SK-N-SH (cell line): Measurements from ENCODE around the gene ATP6V0A1. TPM values are rescaled to one million over a fixed set of nuclear protein-coding genes. Genes with fewer than 3 reads are reported as not detected.

Source experiments
- CTCF ChIA-PET: fragments of 300-600, 350-600 bp; formaldehyde crosslinking; extraction: SDS; loops from one replicate; lab custom pipeline; 2021; lab: Yijun Ruan, JAX
- POLR2A ChIA-PET: fragments of 350-600 bp; sonication (Branson Sonifier 250); formaldehyde crosslinking; extraction: SDS; loops from one replicate; lab custom pipeline; 2020; ENCODE audit warnings: antibody characterized with exemption, inconsistent platforms; lab: Yijun Ruan, JAX
- DNase-seq: peaks from one replicate; pipeline ENCODE4 v3.0.0; 2012
- H2AFZ ChIP-seq: fragments of 200-600 bp; sonication (generic); 2 replicates; pipeline ENCODE4 v1.8.1; 2016; ENCODE audit warnings: antibody characterized with exemption, mild to moderate bottlenecking, low read depth
- H3F3A ChIP-seq: fragments of 200-600 bp; sonication (generic); replicated peaks from 2 replicates; pipeline ENCODE3; 2016; ENCODE audit warnings: antibody characterized with exemption, mild to moderate bottlenecking; ENCODE audit not compliant: insufficient read depth
- H3K27ac ChIP-seq, 2 experiments: fragments of 200-500 bp in 1 of 2; fragments of 200-600 bp in 1 of 2; sonication (Bioruptor generic) in 1 of 2; sonication (generic), shearing (Covaris generic) in 1 of 2; 2 replicates each; pipeline versions ENCODE4 v1.5.1 to v1.6.1; 2014 to 2016; ENCODE audit warnings: low read depth in 2 of 2, inconsistent platforms in 1 of 2, low read length in 1 of 2, mild to moderate bottlenecking in 1 of 2, mixed read lengths in 1 of 2
- H3K27me3 ChIP-seq: fragments of 200-600 bp; sonication (generic), shearing (Covaris generic); 2 replicates; pipeline ENCODE4 v1.6.1; 2016; ENCODE audit warnings: mixed run types; ENCODE audit not compliant: insufficient read depth
- H3K36me3 ChIP-seq, 2 experiments: fragments of 200-500 bp in 1 of 2; fragments of 200-600 bp in 1 of 2; sonication (Bioruptor generic) in 1 of 2; sonication (generic) in 1 of 2; replicated peaks in 1 of 2; 2 replicates each; pipeline versions ENCODE3 to v1.5.1; 2014 to 2016; ENCODE audit warnings: low read length in 1 of 2, mild to moderate bottlenecking in 1 of 2; ENCODE audit not compliant: insufficient read depth in 2 of 2, control insufficient read depth in 1 of 2
- H3K4me1 ChIP-seq, 2 experiments: fragments of 200-500 bp in 1 of 2; fragments of 200-600 bp in 1 of 2; sonication (Bioruptor generic) in 1 of 2; sonication (generic), shearing (Covaris generic) in 1 of 2; 2 replicates each; pipeline versions ENCODE4 v1.5.1 to v1.6.1; 2014 to 2016; ENCODE audit warnings: low read depth in 1 of 2, low read length in 1 of 2, mixed run types in 1 of 2; ENCODE audit not compliant: insufficient read depth in 2 of 2, control insufficient read depth in 1 of 2
- H3K4me2 ChIP-seq: fragments of 200-600 bp; sonication (generic), shearing (Covaris generic); 2 replicates; pipeline ENCODE4 v1.6.1; 2017; ENCODE audit warnings: mixed run types
- H3K4me3 ChIP-seq, 2 experiments: fragments of 200-500 bp in 1 of 2; fragments of 200-600 bp in 1 of 2; sonication (Bioruptor generic) in 1 of 2; sonication (generic), shearing (Covaris generic) in 1 of 2; 2 replicates each; pipeline versions ENCODE4 v1.5.1 to v1.8.1; 2014 to 2016; ENCODE audit warnings: low read depth in 2 of 2, inconsistent platforms in 1 of 2, low read length in 1 of 2, mild to moderate bottlenecking in 1 of 2, mixed read lengths in 1 of 2, moderate library complexity in 1 of 2
- H3K79me2 ChIP-seq: fragments of 200-600 bp; sonication (generic); 2 replicates; pipeline ENCODE4 v1.8.1; 2017; ENCODE audit warnings: mild to moderate bottlenecking; ENCODE audit not compliant: insufficient read depth
- H3K9ac ChIP-seq: fragments of 200-600 bp; sonication (generic); 2 replicates; pipeline ENCODE4 v1.6.1; 2017; ENCODE audit warnings: mixed run types
- H3K9me2 ChIP-seq: fragments of 200-600 bp; sonication (generic); 2 replicates; pipeline ENCODE4 v1.6.1; 2017; ENCODE audit warnings: mixed run types
- H3K9me3 ChIP-seq: fragments of 200-600 bp; sonication (generic); 2 replicates; pipeline ENCODE4 v1.6.1; 2017; ENCODE audit warnings: mixed run types, mild to moderate bottlenecking, moderate library complexity
- H4K20me1 ChIP-seq: fragments of 200-600 bp; sonication (generic); 2 replicates; pipeline ENCODE4 v1.6.1; 2017; ENCODE audit warnings: mild to moderate bottlenecking, mixed run types; ENCODE audit not compliant: insufficient read depth
- CHD2 ChIP-seq: fragments of 150-350 bp; IDR thresholded peaks from 2 replicates; pipeline ENCODE4 v1.6.1; 2018; ENCODE audit warnings: low read length; ENCODE audit not compliant: partially characterized antibody
- ELF1 ChIP-seq: IDR thresholded peaks from 2 replicates; pipeline ENCODE4 v1.4.0; 2012
- EZH2phosphoT487 ChIP-seq: fragments of 200-600 bp; sonication (generic); IDR thresholded peaks from 2 replicates; pipeline ENCODE4 v1.6.1; 2017; ENCODE audit warnings: low read depth, mixed run types, mild to moderate bottlenecking, antibody characterized with exemption, moderate library complexity, borderline replicate concordance
- FOXJ3 ChIP-seq: sonication (generic); formaldehyde crosslinking; IDR thresholded peaks from 2 replicates; pipeline ENCODE4 v1.5.1; 2020; ENCODE audit warnings: mild to moderate bottlenecking, missing genetic modification reagents
- GABPA ChIP-seq: IDR thresholded peaks from 2 replicates; pipeline ENCODE4 v1.4.0; 2012; ENCODE audit warnings: low read depth, mild to moderate bottlenecking
- GATA2 ChIP-seq: sonication (generic); formaldehyde crosslinking; IDR thresholded peaks from 2 replicates; pipeline ENCODE4 v1.5.0; 2020; ENCODE audit warnings: mild to moderate bottlenecking, missing genetic modification reagents
- MXI1 ChIP-seq: IDR thresholded peaks from 2 replicates; pipeline ENCODE4 v1.6.1; 2012; ENCODE audit warnings: mild to moderate bottlenecking, low read depth, low read length, improper control_type of control experiment
- NRF1 ChIP-seq: IDR thresholded peaks from 2 replicates; pipeline ENCODE4 v1.6.1; 2012; ENCODE audit warnings: low read depth, mild to moderate bottlenecking, low read length
- POLR2AphosphoS5 ChIP-seq: IDR thresholded peaks from 2 replicates; pipeline ENCODE4 v1.6.1; 2012; ENCODE audit warnings: low read depth, low read length
- SIN3A ChIP-seq: IDR thresholded peaks from 2 replicates; pipeline ENCODE4 v1.6.1; 2012; ENCODE audit warnings: low read depth, mild to moderate bottlenecking, low read length, moderate library complexity, borderline replicate concordance
- TAF1 ChIP-seq: IDR thresholded peaks from 2 replicates; pipeline ENCODE4 v1.6.1; 2012; ENCODE audit warnings: low read depth, mild to moderate bottlenecking, low read length, moderate library complexity, borderline replicate concordance
- YY1 ChIP-seq: IDR thresholded peaks from 2 replicates; pipeline ENCODE4 v1.4.0; 2012; ENCODE audit warnings: low read depth, mild to moderate bottlenecking
- WGBS: methylation state at CpG from one replicate; pipeline ENCODE4 v1.1.6; 2017; ENCODE audit warnings: low lambda C conversion rate; 5-methylcytosine and 5-hydroxymethylcytosine counted together
- polyA plus RNA-seq, 3 experiments: library from polyadenylated mRNA; depleted of rRNA; stranded (reverse); fragments of >200 nt; gene quantifications; 2 replicates each; pipeline ENCODE4 v1.2.3, GENCODE V29; 2012
- TF ChIP-seq, protein P1 (sequence below): IDR thresholded peaks from 2 replicates; pipeline ENCODE4 v1.4.0; 2012; ENCODE audit warnings: low read depth, borderline replicate concordance
- TF ChIP-seq, protein P2 (sequence below): fragments of 150-350 bp; IDR thresholded peaks from 2 replicates; pipeline ENCODE4 v1.6.1; 2016; ENCODE audit warnings: mild to moderate bottlenecking, low read depth, low read length
- TF ChIP-seq, protein P3 (sequence below): fragments of 150-350 bp; IDR thresholded peaks from 2 replicates; pipeline ENCODE4 v1.6.1; 2017; ENCODE audit warnings: antibody characterized with exemption, low read length, low read depth, borderline replicate concordance
- TF ChIP-seq, protein P4 (sequence below): IDR thresholded peaks from 2 replicates; pipeline ENCODE4 v1.4.0; 2012; ENCODE audit warnings: low read depth
- TF ChIP-seq, protein P5 (sequence below): IDR thresholded peaks from 2 replicates; pipeline ENCODE4; 2012

The ATP6V0A1 gene
- polyA plus RNA-seq, 1 of the 3 experiments (the other 2 are of a cell fraction) = 31.7 TPM

DNA sequence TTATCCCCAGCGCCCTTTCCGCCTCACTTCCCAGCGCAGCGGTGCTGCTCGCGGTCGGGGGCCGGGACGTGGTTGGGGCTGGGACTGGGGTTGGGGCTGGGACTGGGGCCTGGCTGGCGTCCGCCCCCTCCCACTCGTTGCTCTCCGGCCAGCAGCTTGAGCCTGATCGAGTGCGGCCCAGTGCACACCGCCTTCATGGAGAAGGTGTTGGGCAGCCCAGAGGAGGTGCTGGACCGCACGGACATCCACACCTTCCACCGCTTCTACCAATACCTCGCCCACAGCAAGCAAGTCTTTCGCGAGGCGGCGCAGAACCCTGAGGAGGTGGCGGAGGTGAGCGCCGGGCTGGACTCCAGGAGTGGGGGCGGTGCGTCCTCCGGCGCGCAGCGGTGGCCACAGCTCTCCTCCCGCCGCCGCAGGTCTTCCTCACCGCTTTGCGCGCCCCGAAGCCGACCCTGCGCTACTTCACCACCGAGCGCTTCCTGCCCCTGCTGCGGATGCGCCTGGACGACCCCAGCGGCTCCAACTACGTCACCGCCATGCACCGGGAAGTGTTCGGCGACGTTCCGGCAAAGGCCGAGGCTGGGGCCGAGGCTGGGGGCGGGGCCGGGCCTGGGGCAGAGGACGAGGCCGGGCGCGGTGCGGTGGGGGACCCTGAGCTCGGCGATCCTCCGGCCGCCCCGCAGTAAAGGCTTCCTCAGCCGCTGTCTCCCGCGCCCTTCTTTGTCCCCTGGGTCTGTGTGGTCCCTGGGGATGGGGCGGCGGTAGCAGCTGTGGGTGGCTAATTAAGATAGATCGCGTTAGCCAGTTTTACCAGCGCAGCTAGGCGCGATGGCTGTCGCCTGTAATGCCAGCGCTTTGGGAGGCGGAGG is 95.8 kb downstream of the ATP6V0A1 start:
- POLR2A ChIA-PET = interaction anchor here (0.6 to 2.3 kb wide), 8 partner anchors 10 to 444 kb away, joined by 3 to 17 read pairs (median 4); partner anchors contain the start of genes NAGLU and PSMC3IP
- peaks cover 2 to 20% of the 10 kb centered on the region in 2 experiments; a peak in 1 of 4 replicates for H3K4me1 ChIP-seq
- H3K27me3 ChIP-seq = no peaks in the 10 kb centered on the region
- no peaks in the 10 kb centered on the region for H3K9me2 ChIP-seq
- 1% methylated on average over 35 of the region's 82 CpGs for WGBS
- no peaks in the 10 kb centered on the region for H4K20me1 ChIP-seq
- H3K4me3 ChIP-seq = peak overlapping the region; percentile 79 to 89
- H3K9ac ChIP-seq = peak overlapping the region; percentile 87
- peak overlapping the region; percentile 69 to 74 for H3K27ac ChIP-seq
- TF ChIP-seq, protein P1, sequence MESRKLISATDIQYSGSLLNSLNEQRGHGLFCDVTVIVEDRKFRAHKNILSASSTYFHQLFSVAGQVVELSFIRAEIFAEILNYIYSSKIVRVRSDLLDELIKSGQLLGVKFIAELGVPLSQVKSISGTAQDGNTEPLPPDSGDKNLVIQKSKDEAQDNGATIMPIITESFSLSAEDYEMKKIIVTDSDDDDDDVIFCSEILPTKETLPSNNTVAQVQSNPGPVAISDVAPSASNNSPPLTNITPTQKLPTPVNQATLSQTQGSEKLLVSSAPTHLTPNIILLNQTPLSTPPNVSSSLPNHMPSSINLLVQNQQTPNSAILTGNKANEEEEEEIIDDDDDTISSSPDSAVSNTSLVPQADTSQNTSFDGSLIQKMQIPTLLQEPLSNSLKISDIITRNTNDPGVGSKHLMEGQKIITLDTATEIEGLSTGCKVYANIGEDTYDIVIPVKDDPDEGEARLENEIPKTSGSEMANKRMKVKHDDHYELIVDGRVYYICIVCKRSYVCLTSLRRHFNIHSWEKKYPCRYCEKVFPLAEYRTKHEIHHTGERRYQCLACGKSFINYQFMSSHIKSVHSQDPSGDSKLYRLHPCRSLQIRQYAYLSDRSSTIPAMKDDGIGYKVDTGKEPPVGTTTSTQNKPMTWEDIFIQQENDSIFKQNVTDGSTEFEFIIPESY = no peak
- TF ChIP-seq TAF1 = peak; percentile 33
- TF ChIP-seq, protein P2, sequence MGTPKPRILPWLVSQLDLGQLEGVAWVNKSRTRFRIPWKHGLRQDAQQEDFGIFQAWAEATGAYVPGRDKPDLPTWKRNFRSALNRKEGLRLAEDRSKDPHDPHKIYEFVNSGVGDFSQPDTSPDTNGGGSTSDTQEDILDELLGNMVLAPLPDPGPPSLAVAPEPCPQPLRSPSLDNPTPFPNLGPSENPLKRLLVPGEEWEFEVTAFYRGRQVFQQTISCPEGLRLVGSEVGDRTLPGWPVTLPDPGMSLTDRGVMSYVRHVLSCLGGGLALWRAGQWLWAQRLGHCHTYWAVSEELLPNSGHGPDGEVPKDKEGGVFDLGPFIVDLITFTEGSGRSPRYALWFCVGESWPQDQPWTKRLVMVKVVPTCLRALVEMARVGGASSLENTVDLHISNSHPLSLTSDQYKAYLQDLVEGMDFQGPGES = no peak
- peak; percentile 62 for TF ChIP-seq YY1
- peak; percentile 84 for TF ChIP-seq ELF1
- TF ChIP-seq POLR2AphosphoS5 = peak; percentile 82
- TF ChIP-seq, protein P3, sequence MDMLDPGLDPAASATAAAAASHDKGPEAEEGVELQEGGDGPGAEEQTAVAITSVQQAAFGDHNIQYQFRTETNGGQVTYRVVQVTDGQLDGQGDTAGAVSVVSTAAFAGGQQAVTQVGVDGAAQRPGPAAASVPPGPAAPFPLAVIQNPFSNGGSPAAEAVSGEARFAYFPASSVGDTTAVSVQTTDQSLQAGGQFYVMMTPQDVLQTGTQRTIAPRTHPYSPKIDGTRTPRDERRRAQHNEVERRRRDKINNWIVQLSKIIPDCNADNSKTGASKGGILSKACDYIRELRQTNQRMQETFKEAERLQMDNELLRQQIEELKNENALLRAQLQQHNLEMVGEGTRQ = no peak
- TF ChIP-seq MXI1 = peak; percentile 88
- peak; percentile 55 for TF ChIP-seq NRF1
- TF ChIP-seq SIN3A = 0 out of 2 replicates have a peak, but pooled peaks have one; percentile 59
- no peak for TF ChIP-seq FOXJ3 (CRISPR knock-in tag)
- TF ChIP-seq, protein P4, sequence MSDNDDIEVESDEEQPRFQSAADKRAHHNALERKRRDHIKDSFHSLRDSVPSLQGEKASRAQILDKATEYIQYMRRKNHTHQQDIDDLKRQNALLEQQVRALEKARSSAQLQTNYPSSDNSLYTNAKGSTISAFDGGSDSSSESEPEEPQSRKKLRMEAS = peak; percentile 90
- TF ChIP-seq CHD2 = peak; percentile 88
- TF ChIP-seq GABPA = peak; percentile 89
- TF ChIP-seq, protein P5, sequence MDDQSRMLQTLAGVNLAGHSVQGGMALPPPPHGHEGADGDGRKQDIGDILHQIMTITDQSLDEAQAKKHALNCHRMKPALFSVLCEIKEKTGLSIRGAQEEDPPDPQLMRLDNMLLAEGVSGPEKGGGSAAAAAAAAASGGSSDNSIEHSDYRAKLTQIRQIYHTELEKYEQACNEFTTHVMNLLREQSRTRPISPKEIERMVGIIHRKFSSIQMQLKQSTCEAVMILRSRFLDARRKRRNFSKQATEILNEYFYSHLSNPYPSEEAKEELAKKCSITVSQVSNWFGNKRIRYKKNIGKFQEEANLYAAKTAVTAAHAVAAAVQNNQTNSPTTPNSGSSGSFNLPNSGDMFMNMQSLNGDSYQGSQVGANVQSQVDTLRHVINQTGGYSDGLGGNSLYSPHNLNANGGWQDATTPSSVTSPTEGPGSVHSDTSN = no peak; the same call in 1 of the 2 replicates
- TF ChIP-seq EZH2phosphoT487 = no peak
- TF ChIP-seq GATA2 (CRISPR knock-in tag) = no peak
- TF ChIP-seq, all 33 proteins: peak for 10
- H3K4me2 ChIP-seq = peak overlapping the region; percentile 97
- peaks cover 8% of the 10 kb centered on the region for H3F3A ChIP-seq
- peak overlapping the region; percentile 72; the same call in 1 of the 2 replicates for H2AFZ ChIP-seq
- DNase-seq = peak; percentile 96
- peaks cover 45% of the 10 kb centered on the region for H3K79me2 ChIP-seq
- H3K36me3 ChIP-seq = peaks cover 0 to 3% of the 10 kb centered on the region in 2 experiments
- H3K9me3 ChIP-seq = no peaks in the 10 kb centered on the region
- CTCF ChIA-PET = interaction anchor here (0.7 to 2.5 kb wide), 9 partner anchors 11 to 243 kb away, joined by 3 to 8 read pairs (median 3); partner anchors contain the start of genes PSMC3IP, RETREG3 and TUBG1
